Measurements from ENCODE around the gene MRPL48. TPM values are rescaled to one million over a fixed set of nuclear protein-coding genes. Genes with fewer than 3 reads are reported as not detected.
A peak's percentile ranks its signal among the peaks of the same experiment; 100 is the strongest.

MRPL48 gene
- total RNA-seq, 2 donors from 2014 or later: 24.0 to 41.9 TPM

GRCh38 chr11:73894725-73895335 lies 107.2 kb downstream of the MRPL48 start:
- Mint-ChIP-seq H3K9me3 (no peaks in the 10 kb centered on the region), H3K27ac (no peak overlapping the region), H3K36me3 (no peaks in the 10 kb centered on the region)
- no peak for DNase-seq (ENCODE audit: low spot score in 2 of 2)
- ATAC-seq: no peak

GRCh38 chr11:73902303-73902702 lies 114.6 kb downstream of the MRPL48 start:
- Mint-ChIP-seq H3K27ac (no peak overlapping the region), H3K9me3 (no peaks in the 10 kb centered on the region), H3K36me3 (no peaks in the 10 kb centered on the region)
- DNase-seq (ENCODE audit: low spot score in 2 of 2): no peak
- ATAC-seq: no peak

- ATAC-seq (peak; percentile 75 to 76), DNase-seq (ENCODE audit: low spot score in 2 of 2) (no peak)
- no peak overlapping the region for H3K27ac Mint-ChIP-seq
- H3K36me3 Mint-ChIP-seq: peaks cover 5% of the 10 kb centered on the region in 2 donors
- no peaks in the 10 kb centered on the region for H3K9me3 Mint-ChIP-seq
Observed at GRCh38 chr11:73907191-73907590, 119.5 kb downstream of the MRPL48 start.

GRCh38 chr11:73912026-73912425 lies 124.4 kb downstream of the MRPL48 start:
- DNase-seq (ENCODE audit: low spot score in 2 of 2) (no peak), ATAC-seq (no peak)
- Mint-ChIP-seq H3K36me3 (peaks cover 5 to 8% of the 10 kb centered on the region in 2 donors), H3K9me3 (no peaks in the 10 kb centered on the region), H3K27ac (no peak overlapping the region)

GRCh38 chr11:73913472-73913871 lies 125.8 kb downstream of the MRPL48 start:
- no peaks in the 10 kb centered on the region for H3K9me3 Mint-ChIP-seq
- no peak for ATAC-seq
- peaks cover 5 to 8% of the 10 kb centered on the region in 2 donors for H3K36me3 Mint-ChIP-seq
- no peak for DNase-seq (ENCODE audit: low spot score in 2 of 2)
- H3K27ac Mint-ChIP-seq: no peak overlapping the region

- DNase-seq (ENCODE audit: low spot score in 2 of 2): no peak
- peaks cover 8 to 10% of the 10 kb centered on the region in 2 donors for H3K36me3 Mint-ChIP-seq
- H3K27ac Mint-ChIP-seq: no peak overlapping the region
- no peak for ATAC-seq
- no peaks in the 10 kb centered on the region for H3K9me3 Mint-ChIP-seq
Observed at GRCh38 chr11:73914284-73914683, 126.6 kb downstream of the MRPL48 start.

Other genes with a start within 250 kb of the MRPL48 start
- gene FAM168A, start 189.8 kb upstream of the MRPL48 start, total RNA-seq: 10 to 100 TPM; 16.6 to 23.4 TPM
- 10 to 100 TPM; 16.4 to 19.9 TPM for gene PLEKHB1, start 141.3 kb upstream of the MRPL48 start, total RNA-seq
- gene RAB6A, start 26.8 kb upstream of the MRPL48 start, total RNA-seq: 10 to 100 TPM; 66.3 TPM
- 10 to 100 TPM; 67.9 to 94.6 TPM for gene COA4, start 89.0 kb downstream of the MRPL48 start, total RNA-seq
- 10 to 100 TPM; 41.3 to 45.1 TPM for gene PAAF1, start 89.1 kb downstream of the MRPL48 start, total RNA-seq
- gene DNAJB13, start 163.2 kb downstream of the MRPL48 start, total RNA-seq: under 1 TPM; 0.29 to 0.32 TPM
- 100 to 1,000 TPM; 271 to 326 TPM for gene UCP2, start 195.0 kb downstream of the MRPL48 start, total RNA-seq
- 1 to 10 TPM; 1.5 to 2.7 TPM for gene UCP3, start 221.2 kb downstream of the MRPL48 start, total RNA-seq